ENCODE results near the gene SLC38A6. TPM values are rescaled to one million over a fixed set of nuclear protein-coding genes. Genes with fewer than 3 reads are reported as not detected.

The SLC38A6 gene
- total and polyA plus RNA-seq, 2 of the 13 experiments (the other 11 are each of a cell fraction or from before 2014, with no cell fraction given): 6.9 to 22.1 TPM

DNA sequence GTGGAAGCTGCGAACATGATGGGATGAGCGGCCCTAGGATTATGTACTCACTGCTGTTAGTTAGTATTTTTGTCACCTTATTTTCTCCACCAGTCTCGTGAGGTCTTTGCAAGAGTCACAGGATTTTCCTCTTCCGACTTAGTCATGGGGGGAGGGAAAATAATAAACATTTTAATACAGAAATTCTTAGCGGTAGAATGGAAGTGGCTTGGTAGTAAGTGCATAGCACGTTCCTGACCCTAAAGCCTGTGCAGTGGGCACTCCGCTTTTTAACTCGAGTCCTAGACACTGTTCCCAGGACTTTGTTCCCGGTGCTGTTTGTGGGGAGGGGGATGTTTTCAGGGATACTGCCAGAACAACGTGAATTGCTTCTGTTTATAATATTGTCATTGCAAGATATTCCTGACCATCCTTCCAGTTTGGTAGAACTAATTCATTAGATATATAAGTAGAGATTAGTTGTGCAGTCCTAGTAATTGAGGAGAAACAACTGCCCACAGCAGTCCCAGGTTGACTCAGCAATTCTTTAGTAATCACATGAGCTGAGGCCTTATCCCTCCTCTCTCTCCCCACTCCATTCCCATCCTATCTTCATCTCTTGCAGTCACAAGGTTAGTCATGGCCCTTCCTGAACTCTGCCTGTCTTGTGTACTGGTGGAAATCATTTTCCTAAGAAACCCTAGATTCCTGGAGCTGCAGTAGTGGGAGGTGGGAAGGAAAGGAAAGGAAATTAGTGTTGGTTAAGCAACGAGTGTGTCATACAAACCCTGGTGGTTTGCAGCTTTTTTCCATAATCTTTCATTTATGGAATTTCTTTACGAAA is 799 bp downstream of the SLC38A6 start (continued):
- TF ChIP-seq ZNF772 (CRISPR knock-in tag; IDR thresholded peaks at IDR 0.05): no peak
- TF ChIP-seq MAF1 (CRISPR knock-in tag; IDR thresholded peaks at IDR 0.05; ENCODE audit: borderline replicate concordance): no peak
- no peak for TF ChIP-seq NPAS2 (CRISPR knock-in tag; IDR thresholded peaks at IDR 0.05; ENCODE audit: borderline replicate concordance)
- no peak for TF ChIP-seq ZNF33A (CRISPR knock-in tag; IDR thresholded peaks at IDR 0.05; ENCODE audit: borderline replicate concordance)
- TF ChIP-seq CREM (IDR thresholded peaks at IDR 0.05): no peak
- TF ChIP-seq CREM (CRISPR knock-in tag; IDR thresholded peaks at IDR 0.05): no peak
- no peak for TF ChIP-seq ZNF7 (CRISPR knock-in tag; IDR thresholded peaks at IDR 0.05)
- TF ChIP-seq GTF2F1 (IDR thresholded peaks at IDR 0.05; ENCODE audit: low read length): no peak
- TF ChIP-seq NFE2L2 (IDR thresholded peaks at IDR 0.05; ENCODE audit: low read length): peak; percentile 70
- no peak for TF ChIP-seq ZNF703 (CRISPR knock-in tag; IDR thresholded peaks at IDR 0.05; ENCODE audit: borderline replicate concordance)
- TF ChIP-seq, protein P1, sequence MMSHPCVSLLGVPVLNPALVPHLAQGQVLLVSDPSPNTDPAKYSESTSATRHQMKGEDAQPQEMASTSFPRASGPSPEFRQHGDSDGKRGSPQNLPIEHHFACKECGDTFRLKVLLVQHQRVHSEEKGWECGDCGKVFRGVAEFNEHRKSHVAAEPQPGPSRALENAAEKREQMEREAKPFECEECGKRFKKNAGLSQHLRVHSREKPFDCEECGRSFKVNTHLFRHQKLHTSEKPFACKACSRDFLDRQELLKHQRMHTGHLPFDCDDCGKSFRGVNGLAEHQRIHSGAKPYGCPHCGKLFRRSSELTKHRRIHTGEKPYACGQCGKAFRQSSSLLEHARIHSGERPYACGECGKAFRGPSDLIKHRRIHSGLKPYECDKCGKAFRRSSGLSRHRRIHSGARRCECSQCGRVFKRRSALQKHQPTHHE (CRISPR knock-in tag; IDR thresholded peaks at IDR 0.05; ENCODE audit: borderline replicate concordance): 0 out of 2 replicates have a peak, but pooled peaks have one; percentile 11
- no peak for TF ChIP-seq ATF2 (CRISPR knock-in tag; IDR thresholded peaks at IDR 0.05)
- peak; percentile 16; the same call in 1 of the 2 replicates for TF ChIP-seq GATAD2A (CRISPR knock-in tag; IDR thresholded peaks at IDR 0.05)
- TF ChIP-seq ZNF530 (CRISPR knock-in tag; IDR thresholded peaks at IDR 0.05; ENCODE audit: low read depth): no peak
- no peak for TF ChIP-seq PBX2 (CRISPR knock-in tag; IDR thresholded peaks at IDR 0.05)
- TF ChIP-seq ZNF432 (CRISPR knock-in tag; IDR thresholded peaks at IDR 0.05; ENCODE audit: borderline replicate concordance): no peak
- no peak for TF ChIP-seq NCOA2 (CRISPR knock-in tag; IDR thresholded peaks at IDR 0.05)
- no peak for TF ChIP-seq ZNF180 (CRISPR knock-in tag; IDR thresholded peaks at IDR 0.05; ENCODE audit: borderline replicate concordance, low read depth)
- TF ChIP-seq SP1 (IDR thresholded peaks at IDR 0.05): no peak
- no peak for TF ChIP-seq SP1 (CRISPR knock-in tag; IDR thresholded peaks at IDR 0.05)
- no peak for TF ChIP-seq HDAC6 (IDR thresholded peaks at IDR 0.05; ENCODE audit: low read depth, low read length)
- no peak for TF ChIP-seq EEA1 (CRISPR knock-in tag; IDR thresholded peaks at IDR 0.05; ENCODE audit: borderline replicate concordance)
- no peak for TF ChIP-seq ZFYVE20 (CRISPR knock-in tag; IDR thresholded peaks at IDR 0.05; ENCODE audit: borderline replicate concordance, low read depth)

All from HepG2 (cell line).